Effector memory CD4-positive, alpha-beta T cell (primary cell): ENCODE data around the gene CYSTM1.

Experiments
- DNase-seq, 3 donors: peaks; one replicate each; pipeline ENCODE4 v3.0.0-alpha.2; 2020
- H3K27ac ChIP-seq: 2 replicates; pipeline ENCODE4 v1.7.0; 2013; ENCODE audit warnings: mild to moderate bottlenecking, low read length, moderate library complexity; ENCODE audit not compliant: insufficient read depth, poor library complexity, severe bottlenecking
- H3K27me3 ChIP-seq: replicated peaks from 2 replicates; pipeline ENCODE4 v1.7.0; 2013; ENCODE audit warnings: mild to moderate bottlenecking, low read length; ENCODE audit not compliant: insufficient read depth, control insufficient read depth, poor library complexity, severe bottlenecking
- H3K36me3 ChIP-seq: 2 replicates; pipeline ENCODE4 v1.7.0; 2013; ENCODE audit warnings: mild to moderate bottlenecking, low read length, moderate library complexity; ENCODE audit not compliant: control insufficient read depth, insufficient read depth
- H3K4me1 ChIP-seq: 2 replicates; pipeline ENCODE4 v1.7.0; 2013; ENCODE audit warnings: low read length, mild to moderate bottlenecking; ENCODE audit not compliant: control insufficient read depth, insufficient read depth, poor library complexity, severe bottlenecking
- H3K4me3 ChIP-seq: 2 replicates; pipeline ENCODE4 v1.7.0; 2013; ENCODE audit warnings: low read length, low read depth, mild to moderate bottlenecking; ENCODE audit not compliant: insufficient read depth, poor library complexity, severe bottlenecking
- H3K9me3 ChIP-seq: 2 replicates; pipeline ENCODE4 v1.7.0; 2013; ENCODE audit warnings: mild to moderate bottlenecking, low read length, moderate library complexity; ENCODE audit not compliant: control insufficient read depth

CYSTM1 gene

GRCh38 chr5:140219068-140219991 is 44.3 kb downstream of the CYSTM1 start:
- no peaks in the 10 kb centered on the region for H3K9me3 ChIP-seq
- DNase-seq, result no peak
- H3K27me3 ChIP-seq, result no peaks in the 10 kb centered on the region
- H3K36me3 ChIP-seq, result no peaks in the 10 kb centered on the region
- H3K27ac ChIP-seq, result no peak overlapping the region
- H3K4me1 ChIP-seq, result no peaks in the 10 kb centered on the region
- H3K4me3 ChIP-seq, result no peak overlapping the region

GRCh38 chr5:140220032-140220697 is 45.2 kb downstream of the CYSTM1 start:
- no peaks in the 10 kb centered on the region for H3K4me1 ChIP-seq
- H3K36me3 ChIP-seq, result no peaks in the 10 kb centered on the region

GRCh38 chr5:140220698-140221064 is 45.7 kb downstream of the CYSTM1 start:
- no peaks in the 10 kb centered on the region for H3K9me3 ChIP-seq
- H3K36me3 ChIP-seq, result no peaks in the 10 kb centered on the region
- H3K27ac ChIP-seq, result no peak overlapping the region
- no peak for DNase-seq
- H3K4me3 ChIP-seq, result no peak overlapping the region
- no peaks in the 10 kb centered on the region for H3K4me1 ChIP-seq
- no peaks in the 10 kb centered on the region for H3K27me3 ChIP-seq

More at GRCh38 chr5:140220032-140220697, 45.2 kb downstream of the CYSTM1 start:
- no peak for DNase-seq
- Histone ChIP-seq H3K27me3 (no peaks in the 10 kb centered on the region), H3K4me3 (no peak overlapping the region), H3K27ac (no peak overlapping the region), H3K9me3 (no peaks in the 10 kb centered on the region)

- no peaks in the 10 kb centered on the region for H3K4me1 ChIP-seq
- H3K4me3 ChIP-seq, result no peak overlapping the region
- H3K27ac ChIP-seq, result no peak overlapping the region
- H3K27me3 ChIP-seq, result no peaks in the 10 kb centered on the region
- no peak for DNase-seq
- no peaks in the 10 kb centered on the region for H3K9me3 ChIP-seq
- no peaks in the 10 kb centered on the region for H3K36me3 ChIP-seq
Observed at GRCh38 chr5:140221697-140222223, 46.8 kb downstream of the CYSTM1 start.

- H3K4me3 ChIP-seq, result no peak overlapping the region
- no peaks in the 10 kb centered on the region for H3K4me1 ChIP-seq
- no peak for DNase-seq
- no peak overlapping the region for H3K27ac ChIP-seq
- H3K36me3 ChIP-seq, result no peaks in the 10 kb centered on the region
- H3K27me3 ChIP-seq, result no peaks in the 10 kb centered on the region
- no peaks in the 10 kb centered on the region for H3K9me3 ChIP-seq
Observed at GRCh38 chr5:140222416-140222815, 47.4 kb downstream of the CYSTM1 start.

GRCh38 chr5:140223567-140223966 is 48.6 kb downstream of the CYSTM1 start:
- H3K27me3 ChIP-seq, result no peaks in the 10 kb centered on the region
- no peaks in the 10 kb centered on the region for H3K9me3 ChIP-seq
- H3K27ac ChIP-seq, result no peak overlapping the region
- no peaks in the 10 kb centered on the region for H3K4me1 ChIP-seq
- no peak overlapping the region for H3K4me3 ChIP-seq
- no peak for DNase-seq
- H3K36me3 ChIP-seq, result no peaks in the 10 kb centered on the region

- Histone ChIP-seq H3K27ac (no peak overlapping the region), H3K4me1 (no peaks in the 10 kb centered on the region), H3K9me3 (no peaks in the 10 kb centered on the region), H3K27me3 (no peaks in the 10 kb centered on the region), H3K4me3 (no peak overlapping the region), H3K36me3 (no peaks in the 10 kb centered on the region)
- no peak for DNase-seq
Observed at GRCh38 chr5:140224658-140225057, 49.7 kb downstream of the CYSTM1 start.

- Histone ChIP-seq H3K36me3 (no peaks in the 10 kb centered on the region), H3K27ac (no peak overlapping the region), H3K4me3 (no peak overlapping the region), H3K9me3 (no peaks in the 10 kb centered on the region), H3K4me1 (no peaks in the 10 kb centered on the region), H3K27me3 (no peaks in the 10 kb centered on the region)
- no peak for DNase-seq
Observed at GRCh38 chr5:140225396-140225795, 50.4 kb downstream of the CYSTM1 start.

- DNase-seq, result no peak
- Histone ChIP-seq H3K27me3 (no peaks in the 10 kb centered on the region), H3K36me3 (no peaks in the 10 kb centered on the region), H3K9me3 (no peaks in the 10 kb centered on the region), H3K4me3 (no peak overlapping the region), H3K27ac (no peak overlapping the region), H3K4me1 (no peaks in the 10 kb centered on the region)
Observed at GRCh38 chr5:140227046-140227445, 52.1 kb downstream of the CYSTM1 start.

GRCh38 chr5:140228364-140228837 is 53.4 kb downstream of the CYSTM1 start:
- Histone ChIP-seq H3K27me3 (no peaks in the 10 kb centered on the region), H3K4me3 (no peak overlapping the region), H3K27ac (no peak overlapping the region), H3K4me1 (no peaks in the 10 kb centered on the region), H3K36me3 (no peaks in the 10 kb centered on the region), H3K9me3 (no peaks in the 10 kb centered on the region)
- DNase-seq, result no peak
